CD4-positive, alpha-beta T cell treated with Interleukin-4 for 1 hour (primary cell): ENCODE measurements around the gene TAF13.

Experiments used
- DNase-seq, 2 donors: peaks; one replicate each; pipeline ENCODE4 v3.0.0-alpha.2; 2020 to 2022

The TAF13 gene

GRCh38 chr1:109075531-109076490 lies at the start of gene TAF13:
TAF13 (minus strand) TSS chr1:109076003; CDS start chr1:109075947, 56 bp downstream.
- DNase-seq: peak; percentile 89 to 91

- no peak for DNase-seq
These were observed 44.6 kb upstream of the TAF13 start for GRCh38 chr1:109120356-109120755.

- no peak for DNase-seq
These were observed 42.3 kb upstream of the TAF13 start for GRCh38 chr1:109118089-109118488.

- no peak for DNase-seq
These were observed 40.5 kb upstream of the TAF13 start for GRCh38 chr1:109116286-109116685.

DNA sequence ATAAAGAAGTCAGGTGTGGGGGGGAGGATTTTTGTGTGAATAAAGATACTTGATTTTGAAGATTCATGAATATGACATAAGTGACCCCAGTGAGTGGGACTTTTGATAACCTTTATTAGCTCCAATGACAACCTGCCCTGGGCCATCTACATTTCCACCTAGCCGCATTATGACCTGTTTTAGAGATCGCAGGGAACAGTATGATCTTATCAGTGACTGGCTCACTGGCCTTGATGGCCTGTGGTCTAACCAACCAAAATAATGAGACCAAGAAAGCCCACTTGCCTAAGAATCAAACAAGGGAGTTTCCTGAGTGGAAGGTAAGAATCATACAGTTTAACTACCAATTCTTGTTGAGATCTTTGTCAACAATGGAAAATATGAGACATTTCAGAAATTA lies 39.9 kb upstream of the TAF13 start:
- no peak for DNase-seq

DNA sequence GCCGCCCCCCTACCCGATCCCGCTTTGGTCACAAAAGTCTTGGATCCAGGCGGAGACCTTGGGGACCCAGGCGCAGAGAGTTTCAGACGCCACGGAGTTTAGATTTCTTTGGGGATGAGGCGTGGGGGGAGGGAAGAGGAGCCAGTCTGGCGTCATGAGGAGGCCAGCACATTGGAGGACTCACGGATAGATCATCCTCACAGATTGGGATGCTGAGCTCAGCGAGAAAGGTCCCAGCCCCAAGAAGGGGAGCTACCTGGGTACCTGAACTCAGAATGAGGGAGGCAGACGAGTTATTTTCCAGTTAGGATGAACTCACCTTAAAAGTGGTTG lies 38.5 kb upstream of the TAF13 start:
- DNase-seq: no peak

DNA sequence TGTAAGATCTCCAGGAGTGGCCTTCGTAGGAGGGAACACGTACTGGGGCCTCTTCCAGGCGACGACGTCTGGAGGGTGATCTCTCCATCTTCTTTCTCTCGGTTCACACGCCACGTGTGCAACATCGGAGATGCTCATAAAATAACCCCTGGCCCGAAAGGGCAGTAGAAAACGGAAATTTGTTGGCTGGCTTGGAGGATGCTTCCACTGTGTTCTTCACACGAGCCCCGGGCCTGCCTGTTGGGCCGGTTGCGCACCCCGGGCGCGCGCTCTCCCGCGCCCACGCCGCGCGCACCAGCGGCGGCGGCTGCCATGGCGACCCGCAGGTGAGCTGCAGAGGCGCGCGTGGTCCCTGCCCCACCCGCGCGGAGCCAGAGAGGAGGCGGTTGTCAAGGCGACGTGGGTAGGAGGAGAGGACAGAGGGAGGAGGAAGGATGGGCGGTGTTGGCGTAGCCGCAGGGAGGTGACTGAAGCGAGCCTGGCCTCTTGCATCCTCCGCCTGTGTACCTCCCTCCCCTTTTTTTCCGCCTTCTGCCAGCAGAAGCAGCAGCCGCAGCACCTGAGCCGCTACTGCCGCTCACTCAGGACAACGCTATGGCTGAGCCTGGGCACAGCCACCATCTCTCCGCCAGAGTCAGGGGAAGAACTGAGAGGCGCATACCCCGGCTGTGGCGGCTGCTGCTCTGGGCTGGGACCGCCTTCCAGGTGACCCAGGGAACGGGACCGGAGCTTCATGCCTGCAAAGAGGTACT lies 38.0 kb upstream of the TAF13 start, which contains the start of gene ELAPOR1:
TSS of gene ELAPOR1 (plus strand) at position 526 of the 752 bp plus-strand sequence. CDS start at position 595, 69 bp downstream.
- DNase-seq: peak; percentile 93 to 95

GRCh38 chr1:109112652-109113285 lies 37.0 kb upstream of the TAF13 start:
- DNase-seq: peak; percentile 92

DNA sequence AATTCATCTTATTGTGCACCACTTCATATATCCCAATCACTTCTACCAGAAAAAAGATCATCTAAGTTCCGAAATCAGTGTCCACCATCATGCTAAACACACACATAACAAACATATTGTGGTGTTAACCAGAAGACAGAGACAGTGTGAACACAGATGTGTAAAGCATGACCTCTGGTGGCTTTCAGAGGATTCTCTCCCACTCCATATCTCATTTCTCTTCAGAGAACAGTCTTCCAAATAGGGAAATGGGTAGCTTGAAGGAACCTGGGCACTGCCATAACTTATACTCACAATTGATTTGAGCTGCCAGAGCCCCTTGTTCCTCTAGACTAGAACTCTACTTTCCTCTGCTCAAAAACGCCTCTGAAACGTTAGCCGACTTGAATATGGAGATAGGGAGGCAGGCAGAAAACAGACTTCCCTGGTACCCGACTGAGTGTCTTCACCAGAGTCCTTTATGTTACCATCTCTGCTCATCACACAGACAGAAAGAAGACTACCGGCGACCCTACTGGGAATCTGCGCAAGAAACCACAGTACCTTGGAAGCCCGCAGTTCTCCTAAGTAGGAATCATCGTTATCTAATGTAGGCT lies 36.4 kb upstream of the TAF13 start:
- peak in 1 of 2 donors; percentile 49 for DNase-seq

- DNase-seq: no peak
These were observed 35.7 kb upstream of the TAF13 start for GRCh38 chr1:109111386-109112055.

DNA sequence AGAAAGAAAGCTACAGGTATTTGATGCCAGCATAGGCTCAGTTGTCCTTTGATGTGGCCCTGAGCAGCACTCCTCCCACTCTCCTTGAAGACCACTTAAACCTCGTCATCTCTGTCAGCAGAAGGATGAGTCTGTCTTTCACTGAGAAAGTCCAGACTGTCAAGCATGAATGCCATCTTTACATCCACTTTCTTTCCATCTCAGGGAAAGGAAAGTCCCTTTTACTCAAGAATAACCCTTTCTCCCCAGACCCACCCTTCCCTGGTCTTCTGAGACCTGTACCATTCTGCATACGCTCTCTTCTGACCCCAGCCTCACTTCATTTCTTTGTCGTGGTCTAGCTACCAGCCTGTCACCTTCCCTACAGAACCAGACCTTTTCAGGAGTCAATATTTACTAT lies 34.1 kb upstream of the TAF13 start:
- DNase-seq: no peak

- DNase-seq: no peak
These were observed 32.0 kb upstream of the TAF13 start for GRCh38 chr1:109107785-109108184.

GRCh38 chr1:109105881-109106280 lies 30.1 kb upstream of the TAF13 start:
- DNase-seq: no peak

GRCh38 chr1:109104364-109105151 lies 28.8 kb upstream of the TAF13 start:
- DNase-seq: no peak

DNA sequence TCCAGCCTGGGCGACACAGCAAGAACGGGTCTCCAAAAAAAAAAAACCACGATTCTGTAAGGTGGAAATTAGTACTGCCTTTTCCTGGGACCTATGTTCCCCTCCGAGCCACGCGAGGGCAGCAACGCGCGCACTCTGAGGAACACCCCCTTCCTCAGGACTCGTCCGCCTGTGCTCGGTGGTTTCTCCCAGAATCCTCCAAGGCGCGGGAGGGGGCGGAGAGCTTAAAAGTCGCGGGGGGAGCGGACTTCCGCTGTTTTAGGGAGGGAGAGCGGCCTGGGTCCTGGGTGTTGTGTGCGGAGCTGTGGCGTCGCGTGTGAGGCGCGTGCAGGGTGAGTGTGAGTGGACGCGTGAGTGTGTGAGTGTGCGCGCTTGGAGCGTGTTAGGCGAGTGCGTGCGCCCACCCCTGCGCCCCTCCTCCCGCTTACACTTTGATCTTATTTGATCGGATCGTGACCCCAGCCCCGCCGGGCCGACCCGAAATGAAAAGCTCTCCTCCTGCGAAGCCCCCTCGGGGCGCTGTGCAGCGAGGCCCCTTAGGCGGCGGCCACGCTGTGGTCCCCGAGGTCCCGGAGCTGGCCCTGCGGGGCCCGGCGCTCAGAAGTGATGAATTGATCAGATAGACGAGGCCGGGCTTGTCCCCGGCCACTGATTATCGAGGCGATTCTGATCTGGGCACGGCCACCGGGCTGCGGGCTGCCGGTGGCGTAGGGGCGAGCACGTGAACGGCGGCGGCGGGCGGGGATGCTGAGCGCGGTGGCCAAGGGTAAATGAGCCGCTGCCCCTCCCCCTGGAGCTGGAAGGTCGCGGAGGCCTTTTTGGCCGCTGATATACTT lies 24.4 kb upstream of the TAF13 start:
- DNase-seq: peak; percentile 97 to 98

DNA sequence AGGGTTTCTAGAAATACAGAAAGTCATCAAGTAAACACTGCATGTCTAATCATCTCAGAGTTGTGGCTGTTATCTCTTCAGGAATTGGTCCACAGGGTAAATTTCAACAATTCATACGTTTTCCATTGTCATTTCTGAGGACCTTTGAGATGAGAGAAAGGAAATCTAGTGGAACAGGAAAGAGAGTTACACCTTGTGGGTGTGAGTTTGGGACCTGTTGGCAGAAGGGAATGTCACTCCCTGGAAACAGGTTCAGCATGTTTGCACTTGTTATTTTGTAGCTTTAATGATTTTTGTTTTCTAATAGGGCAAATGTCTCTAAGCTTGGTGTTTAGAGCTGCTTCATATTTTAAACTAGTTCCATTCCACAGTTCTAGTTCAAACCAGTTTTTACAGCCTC lies 20.3 kb upstream of the TAF13 start:
- no peak for DNase-seq

DNA sequence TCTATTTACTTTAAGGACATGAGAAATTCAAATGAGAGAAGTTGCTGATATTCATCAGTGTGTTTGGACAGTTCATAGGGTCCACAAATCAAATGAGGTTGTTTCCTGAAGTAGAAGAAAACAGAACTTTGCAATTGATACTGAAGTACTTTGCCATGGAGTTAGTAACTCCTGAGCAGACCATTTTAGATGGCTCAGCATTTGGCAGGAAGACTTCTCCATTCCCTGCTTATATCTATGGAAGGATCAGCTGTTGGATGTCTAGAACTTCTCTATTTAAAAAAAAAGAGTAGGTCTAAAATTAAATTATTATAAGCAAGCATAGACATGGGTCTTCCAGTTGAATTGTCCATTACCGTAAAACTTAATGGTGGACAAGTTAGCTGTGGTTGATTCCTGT lies 19.8 kb upstream of the TAF13 start:
- no peak for DNase-seq

GRCh38 chr1:109094871-109095270 lies 19.1 kb upstream of the TAF13 start:
- DNase-seq: no peak

DNA sequence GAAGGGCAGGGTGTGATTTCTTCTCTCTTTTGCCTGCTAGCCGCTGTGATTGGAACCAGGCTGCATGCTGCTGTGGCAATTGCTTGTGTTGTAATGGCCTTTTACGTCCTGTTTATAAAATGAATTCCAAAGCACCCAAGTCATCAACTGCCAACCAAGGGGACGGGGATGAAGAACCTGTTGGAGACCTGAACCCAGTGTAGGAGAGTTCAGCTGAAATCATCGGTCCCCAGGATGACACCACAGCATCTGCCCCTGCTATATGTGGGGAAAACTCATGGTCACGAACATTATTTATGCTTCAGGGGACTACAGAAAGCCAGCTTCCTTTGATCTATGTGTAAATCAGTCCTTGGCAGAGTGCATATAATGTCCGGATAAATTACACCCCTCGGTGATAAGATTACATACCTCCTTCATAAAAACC lies 18.6 kb upstream of the TAF13 start:
- no peak for DNase-seq

DNA sequence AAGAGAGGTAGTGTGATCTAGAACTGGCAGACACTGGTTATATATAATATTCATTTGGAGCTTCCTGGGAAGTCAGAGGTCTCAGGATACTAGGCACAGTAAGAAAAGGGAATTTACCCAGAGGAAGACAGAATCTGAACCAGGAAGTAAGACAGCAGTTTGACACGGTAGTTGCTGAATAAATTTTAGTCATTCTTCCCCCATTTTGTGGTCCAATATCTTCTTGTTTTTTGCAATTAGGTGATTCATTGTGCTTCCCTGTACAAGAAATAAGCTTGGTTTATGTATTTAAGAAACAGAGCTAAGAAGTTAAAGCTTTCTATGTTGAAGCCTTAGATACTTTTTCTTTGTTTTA lies 16.0 kb upstream of the TAF13 start:
- peak in 1 of 2 donors; percentile 35 for DNase-seq
